Effector CD4-positive, alpha-beta T cell (primary cell): ENCODE data around the gene PATJ.
"Not testable (repeated sequence)": the region's sequence is repeated elsewhere in the genome, so short reads cannot be mapped to it uniquely, and the experiment has no call there.

Experiments used
- DNase-seq: peaks from one replicate; pipeline ENCODE4 v3.0.0-alpha.2; 2020

The PATJ gene

GRCh38 chr1:61894296-61894695, 152.0 kb downstream of the PATJ start:
- DNase-seq, result not testable (repeated sequence)

DNA sequence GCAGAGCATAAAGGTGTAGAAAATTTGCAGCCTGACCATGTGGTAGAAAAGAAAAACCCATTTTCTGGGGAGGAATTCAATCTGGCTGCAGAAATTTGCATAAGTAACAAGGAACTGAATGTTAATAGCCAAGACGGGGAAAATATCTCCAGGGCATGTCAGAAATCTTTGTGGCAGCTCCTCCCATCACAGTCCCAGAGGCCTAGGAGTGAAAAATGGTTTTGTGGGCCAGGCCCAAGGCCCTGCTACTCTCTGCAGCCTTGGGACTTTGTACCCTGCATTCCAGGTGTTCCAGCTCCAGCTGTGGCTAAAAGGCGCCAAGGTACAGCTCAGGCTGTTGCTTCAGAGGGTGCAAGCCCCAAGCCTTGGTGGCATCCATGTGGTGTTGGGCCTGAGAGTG, 152.9 kb downstream of the PATJ start:
- no peak for DNase-seq

DNA sequence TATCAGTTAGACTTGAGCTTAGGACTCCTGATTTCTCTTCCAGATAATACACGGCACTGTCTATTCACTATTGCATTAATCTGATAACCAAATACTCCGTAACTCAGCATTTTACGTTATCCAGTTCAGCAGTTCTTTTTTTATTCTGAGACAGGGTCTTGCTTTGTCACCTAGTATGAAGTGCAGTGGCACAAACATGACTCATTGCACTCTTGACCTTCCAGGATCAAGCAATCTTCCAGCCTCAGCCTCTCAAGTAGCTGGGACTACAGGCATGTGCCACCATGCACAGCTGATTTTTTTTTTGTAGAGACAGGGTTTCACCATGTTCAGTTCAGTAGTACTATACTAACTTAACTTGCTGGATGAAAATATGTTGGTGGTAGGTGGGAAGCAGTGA, 156.4 kb downstream of the PATJ start:
- no peak for DNase-seq

GRCh38 chr1:61904354-61904753, 162.1 kb downstream of the PATJ start:
- no peak for DNase-seq

- no peak for DNase-seq
These were observed 164.8 kb downstream of the PATJ start for GRCh38 chr1:61907102-61907501.

DNA sequence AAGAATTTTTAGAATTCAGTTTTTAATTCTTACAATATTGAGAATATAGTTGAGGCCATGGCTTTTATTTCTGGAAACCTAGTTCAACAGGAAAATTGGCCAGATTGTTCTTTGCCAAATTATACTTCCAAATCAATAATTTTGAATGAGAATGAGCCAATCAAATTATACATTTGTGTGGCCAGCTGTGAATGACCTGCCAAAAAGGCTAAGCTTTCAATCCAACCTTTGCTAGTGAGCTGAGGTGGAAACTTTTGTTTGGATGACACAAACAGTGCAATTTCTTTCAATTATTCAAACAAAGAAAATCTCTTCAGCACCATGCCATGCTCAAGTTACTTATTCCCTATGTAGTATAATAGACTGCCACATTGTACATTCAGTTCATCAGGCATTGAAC, 167.8 kb downstream of the PATJ start:
- DNase-seq, result no peak

GRCh38 chr1:61914823-61915482, 172.7 kb downstream of the PATJ start:
- no peak for DNase-seq

- DNase-seq, result no peak
These were observed 179.2 kb downstream of the PATJ start for GRCh38 chr1:61921435-61921834.

GRCh38 chr1:61922950-61923480, 180.7 kb downstream of the PATJ start:
- no peak for DNase-seq

DNA sequence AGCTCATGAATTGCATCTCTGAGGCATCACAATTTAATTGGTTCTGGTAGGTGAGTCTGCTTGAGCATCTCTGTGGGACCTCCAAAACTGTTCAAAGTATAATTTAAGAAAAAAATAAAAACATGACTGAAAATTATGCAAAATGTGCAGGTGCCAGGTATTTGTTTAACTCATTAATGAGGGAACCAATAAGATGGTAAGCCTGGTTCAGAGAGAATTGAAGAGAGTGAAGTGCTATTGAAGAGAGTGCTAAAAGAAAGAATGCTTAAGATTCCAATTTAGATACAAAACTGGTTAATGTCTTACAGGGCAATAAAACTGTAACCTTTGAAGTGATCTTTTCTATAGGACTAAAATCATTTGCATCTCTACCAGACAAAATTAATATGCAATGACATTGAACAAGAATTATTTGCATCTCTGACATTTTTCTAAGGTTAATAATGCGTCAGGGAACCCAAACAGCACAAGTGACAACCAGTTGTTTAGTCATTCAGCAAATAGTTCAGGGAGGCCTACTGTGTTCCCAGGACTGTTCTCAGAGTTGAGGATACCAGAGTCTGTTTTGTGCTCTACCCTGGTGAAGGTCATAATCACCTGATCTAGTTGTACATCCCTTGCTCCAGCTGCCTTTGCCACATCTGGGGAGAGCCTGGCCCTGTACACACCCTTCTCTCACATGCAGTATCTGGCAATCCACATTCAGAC, 183.5 kb downstream of the PATJ start:
- DNase-seq, result no peak

DNA sequence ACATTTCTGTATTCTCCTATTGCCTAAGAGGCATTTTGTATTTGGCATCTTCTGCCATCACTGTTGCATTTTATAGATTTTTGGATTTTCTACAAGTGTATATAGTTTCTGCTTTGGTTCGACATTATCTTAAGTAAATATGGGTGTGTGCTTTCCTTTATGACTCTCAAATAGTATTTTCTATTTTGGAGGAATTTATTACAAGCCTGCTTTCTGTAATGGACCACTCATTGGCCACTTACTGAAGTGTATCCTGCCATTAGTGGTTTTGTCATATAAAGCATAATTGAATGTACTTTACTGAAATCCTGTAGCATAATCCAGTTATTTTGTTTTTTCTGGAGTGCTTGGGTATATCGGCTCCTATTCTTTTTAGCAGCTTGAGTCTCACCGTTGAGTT, 184.3 kb downstream of the PATJ start:
- DNase-seq, result no peak

DNA sequence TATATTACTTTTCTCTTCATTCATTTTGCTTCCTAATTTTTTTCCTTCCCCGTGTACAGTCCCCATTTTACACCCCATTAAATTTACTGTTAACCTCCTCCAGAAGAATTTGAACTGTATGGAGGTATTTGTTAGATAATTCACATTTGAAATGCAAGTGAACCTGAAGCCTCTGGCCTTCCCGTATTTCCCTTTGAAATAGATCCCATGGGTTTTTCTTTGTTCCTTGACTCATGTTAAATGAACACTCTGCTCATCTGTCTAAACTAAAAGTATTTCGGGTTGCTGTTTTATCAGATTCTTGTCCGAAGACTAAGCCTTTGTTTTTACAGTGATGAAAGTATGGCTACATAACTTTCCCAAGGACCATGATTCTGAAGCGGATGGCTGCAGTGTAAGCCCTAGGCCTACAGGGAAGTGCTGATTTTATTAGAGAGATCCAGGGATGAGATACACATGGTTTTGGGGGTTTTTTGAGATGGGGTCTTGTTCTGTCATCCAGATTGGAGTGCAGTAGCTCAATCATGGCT, 187.9 kb downstream of the PATJ start:
- DNase-seq, result no peak

DNA sequence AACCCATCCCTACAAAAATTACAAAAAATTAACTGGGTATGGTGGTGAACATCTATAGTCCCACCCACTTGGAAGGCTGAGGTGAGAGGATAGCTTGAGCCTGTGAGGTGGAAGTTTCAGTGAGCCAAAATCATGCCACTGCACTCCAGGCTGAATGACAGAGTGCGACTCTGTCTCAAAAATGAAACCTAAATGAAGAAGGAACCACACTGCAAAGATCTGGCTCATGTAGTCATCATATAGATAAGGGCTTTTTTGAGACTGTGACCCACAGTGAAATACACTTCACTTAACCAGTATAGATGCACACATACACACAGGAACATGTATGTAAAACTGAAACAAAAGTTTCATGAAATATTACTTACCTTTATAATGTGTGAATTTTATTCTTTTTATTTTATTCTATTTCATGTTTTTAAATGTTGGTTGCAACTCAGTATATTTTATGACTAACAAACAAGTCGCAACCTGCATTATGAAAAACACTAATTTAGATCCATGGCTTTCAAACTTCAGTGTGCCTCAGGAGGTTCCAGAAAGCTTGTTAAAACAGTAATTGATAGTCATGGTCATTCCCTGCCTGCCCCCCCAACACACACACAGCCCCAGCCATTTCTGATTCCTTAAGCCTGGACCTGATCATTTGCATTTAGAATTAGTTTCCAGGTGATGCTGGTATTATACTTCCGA, 189.5 kb downstream of the PATJ start:
- no peak for DNase-seq

GRCh38 chr1:61935516-61935915, 193.2 kb downstream of the PATJ start:
- DNase-seq, result no peak

- no peak for DNase-seq
These were observed 194.6 kb downstream of the PATJ start for GRCh38 chr1:61936839-61937238.

DNA sequence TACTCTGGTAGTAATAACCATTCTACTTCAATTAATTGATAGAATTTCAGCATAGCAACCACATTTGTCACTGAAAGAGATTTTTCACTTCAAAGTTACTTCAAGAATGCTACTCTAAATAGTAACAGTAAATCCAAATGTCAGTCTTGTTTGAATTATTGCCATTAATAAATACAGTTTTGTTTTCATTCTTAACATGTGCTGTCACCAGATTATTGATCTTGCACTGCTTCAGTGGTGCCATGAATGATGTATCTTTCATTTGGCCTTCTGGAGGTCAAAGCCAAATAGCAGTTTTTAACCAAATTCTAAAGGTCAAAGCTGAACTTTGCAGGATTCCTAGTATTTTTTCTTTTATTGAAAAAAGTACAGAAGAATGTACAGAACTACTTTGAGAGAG, 199.5 kb downstream of the PATJ start:
- DNase-seq, result no peak

DNA sequence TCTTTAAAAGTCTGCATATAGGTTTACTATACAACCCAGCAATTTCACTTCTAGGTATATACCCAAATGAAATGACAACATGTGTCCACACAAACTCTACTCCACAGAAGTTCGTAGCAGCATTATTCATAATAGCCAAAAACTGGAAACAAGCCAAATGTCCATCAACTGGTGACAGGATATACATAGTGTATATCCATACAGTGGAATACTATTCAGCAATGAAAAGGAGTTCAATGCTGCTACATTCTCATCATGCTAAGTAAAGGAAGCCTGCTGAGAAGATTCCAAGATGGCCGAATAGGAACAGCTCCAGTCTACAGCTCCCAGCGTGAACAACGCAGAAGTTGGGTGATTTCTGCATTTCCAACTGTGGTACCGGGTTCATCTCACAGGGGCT, 200.6 kb downstream of the PATJ start:
- DNase-seq, result no peak

GRCh38 chr1:61948685-61949084, 206.4 kb downstream of the PATJ start:
- DNase-seq, result not testable (repeated sequence)

- DNase-seq, result no peak
These were observed 208.1 kb downstream of the PATJ start for GRCh38 chr1:61950418-61950817.

- no peak for DNase-seq
These were observed 209.7 kb downstream of the PATJ start for GRCh38 chr1:61951731-61952580.

GRCh38 chr1:61952675-61953074, 210.4 kb downstream of the PATJ start:
- DNase-seq, result no peak

DNA sequence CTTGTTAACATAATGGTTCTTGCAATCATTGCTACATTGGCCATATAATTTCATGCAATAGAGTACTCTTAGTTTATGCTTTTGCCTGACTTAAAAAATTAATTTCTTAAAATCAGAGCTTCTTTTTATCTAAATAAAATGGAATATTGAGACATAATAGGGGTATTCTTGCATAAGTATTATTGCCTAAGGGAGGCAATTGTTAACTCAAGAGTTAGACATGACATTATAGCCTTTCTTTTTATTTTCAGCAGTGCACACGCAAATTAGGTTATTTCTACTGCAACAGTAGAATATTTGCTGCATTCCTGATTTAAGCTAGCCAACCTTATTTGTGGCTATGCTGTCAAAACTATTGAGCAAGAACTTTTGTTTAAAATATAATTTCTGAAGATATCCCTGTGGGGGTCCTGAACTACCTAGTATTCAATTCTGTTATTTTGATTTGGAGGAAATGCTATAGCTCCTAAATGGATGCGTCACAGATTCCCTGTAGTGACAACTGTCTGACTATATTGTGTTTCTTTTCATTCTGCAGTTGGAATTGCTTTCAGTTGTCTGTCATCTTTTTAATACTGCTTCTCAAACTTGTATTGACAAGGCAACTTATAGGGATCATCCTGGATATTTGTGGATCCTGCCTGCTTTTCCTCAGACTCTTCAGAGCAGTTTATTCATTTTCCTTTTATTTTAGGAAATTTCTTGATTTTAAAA, 211.0 kb downstream of the PATJ start:
- no peak for DNase-seq
